K562 (cell line): ENCODE measurements around the gene ISG20L2. TPM values are rescaled to one million over a fixed set of nuclear protein-coding genes. Genes with fewer than 3 reads are reported as not detected.

Experiments
- CREB3 ChIP-seq: fragments of 450-650 bp; conservative IDR thresholded peaks from 2 replicates; pipeline ENCODE4 v1.6.1; 2016; ENCODE audit warnings: missing genetic modification characterization, low read depth, mild to moderate bottlenecking, missing compliant biosample characterization, moderate library complexity
- ETV1 ChIP-seq: fragments of 450-650 bp; conservative IDR thresholded peaks from 2 replicates; pipeline ENCODE4 v1.6.1; 2016; ENCODE audit warnings: missing genetic modification characterization, control low read depth, low read depth, missing compliant biosample characterization
- HIVEP1 ChIP-seq: fragments of 250-450 bp; sonication (Bioruptor Pico); IDR thresholded peaks from 2 replicates; pipeline ENCODE4 v1.4.0; 2020; ENCODE audit warnings: mild to moderate bottlenecking
- LARP7 ChIP-seq: fragments of 450-650 bp; IDR thresholded peaks from 2 replicates; pipeline ENCODE4 v1.6.1; 2016
- POLR2B ChIP-seq: fragments of 450-650 bp; IDR thresholded peaks from 2 replicates; pipeline ENCODE4 v1.6.1; 2018; ENCODE audit warnings: low read depth; ENCODE audit not compliant: partially characterized antibody
- TBL1XR1 ChIP-seq, 2 experiments: IDR thresholded peaks; 2 replicates each; pipeline ENCODE4 v1.6.1; 2012; ENCODE audit warnings: improper control_type of control experiment in 2 of 2, low read length in 2 of 2, mild to moderate bottlenecking in 1 of 2
- ZNF76 ChIP-seq: fragments of 250-450 bp; sonication (Bioruptor Pico); IDR thresholded peaks from 2 replicates; pipeline ENCODE4 v1.4.0; 2020; ENCODE audit warnings: mild to moderate bottlenecking, moderate library complexity, borderline replicate concordance
- ZNF830 ChIP-seq: fragments of 250-450 bp; sonication (Bioruptor Pico); IDR thresholded peaks from 2 replicates; pipeline ENCODE4 v1.5.0; 2021; ENCODE audit warnings: mild to moderate bottlenecking
- polyA plus RNA-seq, 8 experiments: library from polyadenylated mRNA; depleted of rRNA in 4 of 8; stranded (reverse) in 5 of 8; unstranded in 3 of 8; fragments of >200 nt; fragmentation: Nextera tagmentation in 2 of 8; fragmentation: Illumina TruSeq in 1 of 8; extraction: Ambion mirVana in 2 of 8; extraction: Trizol in 1 of 8; gene quantifications; 2 replicates each; pipeline versions ENCODE4 v1.2.1 to v1.2.3, GENCODE V29; 2011 to 2014; ENCODE audit warnings: inconsistent platforms in 1 of 8, missing spikeins in 1 of 8
- total RNA-seq, 7 experiments: library from RNA; depleted of rRNA in 6 of 7; stranded (reverse); fragments of >200 nt in 6 of 7; fragmentation: Illumina TruSeq in 2 of 7; extraction: Trizol in 2 of 7; gene quantifications; 2 replicates each; pipeline versions ENCODE4 v1.2.1 to v1.2.3, GENCODE V29; 2011 to 2021; ENCODE audit warnings: low replicate concordance in 1 of 7
- TF ChIP-seq, protein P1 (sequence below): sonication (generic); formaldehyde crosslinking; IDR thresholded peaks from 2 replicates; pipeline ENCODE4 v1.4.0; 2020; ENCODE audit warnings: mild to moderate bottlenecking, missing genetic modification reagents

The ISG20L2 gene
- total and polyA plus RNA-seq, 9 of the 15 experiments (the other 6 are each of a cell fraction or from before 2014, with no cell fraction given), result 21.3 to 130 (median 50.3) TPM

- TF ChIP-seq ZNF830 (CRISPR knock-in tag) (0 out of 2 replicates have a peak, but pooled peaks have one; percentile 46), POLR2B (no peak), ZNF76 (CRISPR knock-in tag) (peak; percentile 85; the same call in 1 of the 2 replicates), HIVEP1 (no peak), LARP7 (peak; percentile 21; the same call in 1 of the 2 replicates), ETV1 (tag) (peak; percentile 93), CREB3 (tag) (0 out of 2 replicates have a peak, but pooled peaks have one; percentile 24), TBL1XR1 (IDR thresholded peaks at IDR 0.05; ENCODE audit: low read length in 2 of 2) (peak in 1 of 2 experiments; percentile 44; a peak in 2 of 4 replicates)
- TF ChIP-seq, protein P1, sequence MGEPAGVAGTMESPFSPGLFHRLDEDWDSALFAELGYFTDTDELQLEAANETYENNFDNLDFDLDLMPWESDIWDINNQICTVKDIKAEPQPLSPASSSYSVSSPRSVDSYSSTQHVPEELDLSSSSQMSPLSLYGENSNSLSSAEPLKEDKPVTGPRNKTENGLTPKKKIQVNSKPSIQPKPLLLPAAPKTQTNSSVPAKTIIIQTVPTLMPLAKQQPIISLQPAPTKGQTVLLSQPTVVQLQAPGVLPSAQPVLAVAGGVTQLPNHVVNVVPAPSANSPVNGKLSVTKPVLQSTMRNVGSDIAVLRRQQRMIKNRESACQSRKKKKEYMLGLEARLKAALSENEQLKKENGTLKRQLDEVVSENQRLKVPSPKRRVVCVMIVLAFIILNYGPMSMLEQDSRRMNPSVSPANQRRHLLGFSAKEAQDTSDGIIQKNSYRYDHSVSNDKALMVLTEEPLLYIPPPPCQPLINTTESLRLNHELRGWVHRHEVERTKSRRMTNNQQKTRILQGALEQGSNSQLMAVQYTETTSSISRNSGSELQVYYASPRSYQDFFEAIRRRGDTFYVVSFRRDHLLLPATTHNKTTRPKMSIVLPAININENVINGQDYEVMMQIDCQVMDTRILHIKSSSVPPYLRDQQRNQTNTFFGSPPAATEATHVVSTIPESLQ (CRISPR knock-in tag), result 0 out of 2 replicates have a peak, but pooled peaks have one; percentile 19
Measured at GRCh38 chr1:156740741-156741480, 12.3 kb upstream of the ISG20L2 start, which contains the start of gene MRPL24 (continued).
